ENCODE results near the gene RPS2.

The RPS2 gene

GRCh38 chr16:1917665-1918350 is 46.8 kb downstream of the RPS2 start:
- no peak for DNase-seq

- DNase-seq: no peak
Measured at GRCh38 chr16:1917056-1917664, 47.5 kb downstream of the RPS2 start.

- DNase-seq: no peak
Measured at GRCh38 chr16:1916640-1916990, 48.0 kb downstream of the RPS2 start.

GRCh38 chr16:1915732-1916639 is 48.6 kb downstream of the RPS2 start:
- no peak for DNase-seq

GRCh38 chr16:1914988-1915387 is 49.6 kb downstream of the RPS2 start:
- DNase-seq: no peak

GRCh38 chr16:1914084-1914608 is 50.5 kb downstream of the RPS2 start:
- no peak for DNase-seq

- DNase-seq: no peak
Measured at GRCh38 chr16:1913327-1914083, 51.1 kb downstream of the RPS2 start.

- DNase-seq: no peak
Measured at GRCh38 chr16:1912215-1912543, 52.4 kb downstream of the RPS2 start.

Data from activated CD4-positive, alpha-beta T cell treated with anti-CD3 and anti-CD28 coated beads for 48 hours (primary cell).